Mesenchymal stem cell (in vitro differentiated cells and primary cell): ENCODE data around the gene DDX28.

ENCODE experiments used
- DNase-seq: peaks from one replicate; pipeline ENCODE4 v3.0.0-alpha.2; 2013
- H2AFZ ChIP-seq: one replicate; pipeline ENCODE4 v1.6.1; 2013; ENCODE audit warnings: low read depth, mild to moderate bottlenecking, control low read depth, inconsistent platforms, low read length, moderate library complexity
- H2AK5ac ChIP-seq: 2 replicates; pipeline ENCODE4 v1.6.1; 2013; ENCODE audit warnings: low read length, moderate library complexity, mild to moderate bottlenecking, inconsistent platforms; ENCODE audit not compliant: severe bottlenecking
- H2BK120ac ChIP-seq: one replicate; pipeline ENCODE4 v1.6.1; 2013; ENCODE audit warnings: low read depth, mild to moderate bottlenecking, inconsistent platforms, low read length, moderate library complexity
- H2BK12ac ChIP-seq, 2 experiments: one replicate each; pipeline ENCODE4 v1.6.1; 2013; ENCODE audit warnings: inconsistent platforms in 2 of 2, low read length in 2 of 2, mild to moderate bottlenecking in 2 of 2, moderate library complexity in 2 of 2, control low read depth in 1 of 2
- H2BK15ac ChIP-seq: one replicate; pipeline ENCODE4 v1.6.1; 2013; ENCODE audit warnings: mild to moderate bottlenecking, low read depth, inconsistent platforms; ENCODE audit not compliant: poor library complexity, severe bottlenecking
- H2BK5ac ChIP-seq: 2 replicates; pipeline ENCODE4 v1.6.1; 2013; ENCODE audit warnings: low read depth, mild to moderate bottlenecking, low read length, control low read depth, inconsistent platforms; ENCODE audit not compliant: poor library complexity, severe bottlenecking
- H3K14ac ChIP-seq, 2 experiments: one replicate each; pipeline ENCODE4 v1.6.1; 2013; ENCODE audit warnings: inconsistent platforms in 2 of 2, low read length in 2 of 2, control low read depth in 1 of 2, mild to moderate bottlenecking in 1 of 2, moderate library complexity in 1 of 2
- H3K18ac ChIP-seq, 2 experiments: one replicate each; pipeline ENCODE4 v1.6.1; 2013; ENCODE audit warnings: inconsistent platforms in 2 of 2, low read length in 2 of 2, control low read depth in 1 of 2, low read depth in 1 of 2, mild to moderate bottlenecking in 1 of 2
- H3K23ac ChIP-seq, 2 experiments: one replicate each; pipeline ENCODE4 v1.6.1; 2013; ENCODE audit warnings: inconsistent platforms in 2 of 2, low read length in 2 of 2, mild to moderate bottlenecking in 2 of 2, moderate library complexity in 2 of 2, control low read depth in 1 of 2
- H3K27ac ChIP-seq: 2 replicates; pipeline ENCODE4 v1.5.1; 2013; ENCODE audit warnings: mild to moderate bottlenecking, moderate library complexity, low read length, control low read depth, inconsistent platforms; ENCODE audit not compliant: poor library complexity, severe bottlenecking
- H3K27me3 ChIP-seq, 2 experiments: 2 replicates each; pipeline versions ENCODE4 v1.6.1 to v1.7.0; 2013; ENCODE audit warnings: low read length in 2 of 2, mild to moderate bottlenecking in 2 of 2, moderate library complexity in 2 of 2, control low read depth in 1 of 2, inconsistent platforms in 1 of 2; ENCODE audit not compliant: control insufficient read depth in 1 of 2, insufficient read depth in 1 of 2
- H3K36me3 ChIP-seq, 2 experiments: 2 replicates each; pipeline versions ENCODE4 v1.6.1 to v1.7.0; 2013; ENCODE audit warnings: low read length in 2 of 2, control low read depth in 1 of 2, inconsistent platforms in 1 of 2, low read depth in 1 of 2, mild to moderate bottlenecking in 1 of 2; ENCODE audit not compliant: insufficient read depth in 2 of 2, control insufficient read depth in 1 of 2
- H3K4ac ChIP-seq, 2 experiments: one replicate each; pipeline ENCODE4 v1.6.1; 2013; ENCODE audit warnings: inconsistent platforms in 2 of 2, low read length in 2 of 2, mild to moderate bottlenecking in 2 of 2, moderate library complexity in 2 of 2, control low read depth in 1 of 2, low read depth in 1 of 2
- H3K4me1 ChIP-seq: 2 replicates; pipeline ENCODE4 v1.6.1; 2013; ENCODE audit warnings: low read depth, low read length, control low read depth; ENCODE audit not compliant: control insufficient read depth, insufficient read depth
- H3K4me2 ChIP-seq: 2 replicates; pipeline ENCODE4 v1.6.1; 2013; ENCODE audit warnings: low read length, mild to moderate bottlenecking, inconsistent platforms; ENCODE audit not compliant: poor library complexity, severe bottlenecking
- H3K4me3 ChIP-seq, 2 experiments: 2 replicates each; pipeline versions ENCODE4 v1.5.1 to v1.7.0; 2013; ENCODE audit warnings: low read length in 2 of 2, mild to moderate bottlenecking in 2 of 2, control low read depth in 1 of 2, low read depth in 1 of 2; ENCODE audit not compliant: insufficient read depth in 1 of 2
- H3K79me1 ChIP-seq: replicated peaks from 2 replicates; pipeline ENCODE4 v1.6.1; 2013; ENCODE audit warnings: mild to moderate bottlenecking, control low read depth, low read length, inconsistent platforms; ENCODE audit not compliant: poor library complexity, severe bottlenecking
- H3K9ac ChIP-seq: 2 replicates; pipeline ENCODE4 v1.7.0; 2013; ENCODE audit warnings: mild to moderate bottlenecking, low read length, moderate library complexity
- H3K9me3 ChIP-seq: 2 replicates; pipeline ENCODE4 v1.7.0; 2013; ENCODE audit warnings: mild to moderate bottlenecking, low read length; ENCODE audit not compliant: control insufficient read depth
- H4K8ac ChIP-seq: one replicate; pipeline ENCODE4 v1.6.1; 2013; ENCODE audit warnings: inconsistent platforms, mild to moderate bottlenecking, low read length, moderate library complexity
- H4K91ac ChIP-seq: one replicate; pipeline ENCODE4 v1.6.1; 2013; ENCODE audit warnings: mild to moderate bottlenecking, low read length, inconsistent platforms
- WGBS: methylation state at CpG from one replicate; pipeline ENCODE4 v1.1.7; 2013; ENCODE audit warnings: mixed read lengths; 5-methylcytosine and 5-hydroxymethylcytosine counted together

Gene DDX28

DNA sequence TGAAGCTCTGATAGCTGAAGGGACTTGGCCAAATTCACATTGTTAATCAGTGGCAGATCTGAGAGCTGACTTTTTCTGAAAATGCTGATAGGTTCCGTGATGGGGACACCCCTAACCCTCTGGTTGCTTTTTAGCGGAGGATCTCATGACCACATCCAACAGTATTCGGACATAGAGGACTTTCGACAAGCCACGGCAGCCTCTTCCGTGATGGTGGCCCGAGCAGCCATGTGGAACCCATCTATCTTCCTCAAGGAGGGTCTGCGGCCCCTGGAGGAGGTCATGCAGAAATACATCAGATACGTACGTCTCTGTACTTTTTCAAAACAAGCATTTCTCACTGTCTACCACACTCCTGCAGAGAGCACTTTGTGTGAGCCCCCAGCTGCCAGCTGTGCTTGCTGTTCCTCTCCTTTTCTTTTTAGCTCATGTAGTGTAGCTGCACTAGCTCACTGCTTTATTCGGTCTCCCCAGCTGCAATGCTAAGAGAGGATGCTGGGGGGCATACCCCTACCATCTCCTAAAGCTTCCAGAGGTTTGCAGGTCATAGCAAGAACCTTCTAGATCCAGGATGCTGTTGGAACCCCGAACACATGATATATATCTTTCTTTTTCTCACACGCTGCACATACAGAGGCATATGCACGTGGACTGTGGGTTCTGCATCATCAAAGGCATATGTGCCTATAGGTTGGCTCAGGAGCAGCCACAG, 47.9 kb upstream of the DDX28 start:
- Histone ChIP-seq H3K18ac (no peak overlapping the region), H2BK15ac (no peak overlapping the region), H3K14ac (no peak overlapping the region), H3K4me1 (peaks cover 27% of the 10 kb centered on the region), H3K27ac (no peak overlapping the region), H2AK5ac (no peak overlapping the region), H3K4ac (no peak overlapping the region), H3K4me2 (no peak overlapping the region), H4K91ac (no peak overlapping the region), H3K9ac (no peak overlapping the region), H2AFZ (no peak overlapping the region), H3K4me3 (no peak overlapping the region), H2BK120ac (no peak overlapping the region), H3K9me3 (no peaks in the 10 kb centered on the region), H3K79me1 (no peaks in the 10 kb centered on the region), H3K23ac (no peak overlapping the region), H4K8ac (no peak overlapping the region), H2BK12ac (no peak overlapping the region), H2BK5ac (no peak overlapping the region), H3K27me3 (no peaks in the 10 kb centered on the region), H3K36me3 (peaks cover 44 to 55% of the 10 kb centered on the region in 2 experiments)
- WGBS, result 91% methylated on average over 14 of the region's 14 CpGs
- no peak for DNase-seq

- Histone ChIP-seq H3K18ac (no peak overlapping the region), H3K36me3 (peaks cover 37 to 48% of the 10 kb centered on the region in 2 experiments), H2AK5ac (no peak overlapping the region), H2BK120ac (no peak overlapping the region), H3K27me3 (no peaks in the 10 kb centered on the region), H3K14ac (no peak overlapping the region), H3K27ac (no peak overlapping the region), H3K4me2 (no peak overlapping the region), H4K8ac (no peak overlapping the region), H2BK5ac (no peak overlapping the region), H3K9me3 (no peaks in the 10 kb centered on the region), H2BK12ac (no peak overlapping the region), H3K4me1 (peaks cover 30% of the 10 kb centered on the region), H3K4ac (no peak overlapping the region), H2BK15ac (no peak overlapping the region), H2AFZ (no peak overlapping the region), H3K23ac (no peak overlapping the region), H3K9ac (no peak overlapping the region), H3K79me1 (no peaks in the 10 kb centered on the region), H4K91ac (no peak overlapping the region), H3K4me3 (no peak overlapping the region)
- WGBS, result 76% methylated on average over 2 of the region's 2 CpGs
- DNase-seq, result no peak
These were observed 47.3 kb upstream of the DDX28 start for GRCh38 chr16:68070249-68070730.

DNA sequence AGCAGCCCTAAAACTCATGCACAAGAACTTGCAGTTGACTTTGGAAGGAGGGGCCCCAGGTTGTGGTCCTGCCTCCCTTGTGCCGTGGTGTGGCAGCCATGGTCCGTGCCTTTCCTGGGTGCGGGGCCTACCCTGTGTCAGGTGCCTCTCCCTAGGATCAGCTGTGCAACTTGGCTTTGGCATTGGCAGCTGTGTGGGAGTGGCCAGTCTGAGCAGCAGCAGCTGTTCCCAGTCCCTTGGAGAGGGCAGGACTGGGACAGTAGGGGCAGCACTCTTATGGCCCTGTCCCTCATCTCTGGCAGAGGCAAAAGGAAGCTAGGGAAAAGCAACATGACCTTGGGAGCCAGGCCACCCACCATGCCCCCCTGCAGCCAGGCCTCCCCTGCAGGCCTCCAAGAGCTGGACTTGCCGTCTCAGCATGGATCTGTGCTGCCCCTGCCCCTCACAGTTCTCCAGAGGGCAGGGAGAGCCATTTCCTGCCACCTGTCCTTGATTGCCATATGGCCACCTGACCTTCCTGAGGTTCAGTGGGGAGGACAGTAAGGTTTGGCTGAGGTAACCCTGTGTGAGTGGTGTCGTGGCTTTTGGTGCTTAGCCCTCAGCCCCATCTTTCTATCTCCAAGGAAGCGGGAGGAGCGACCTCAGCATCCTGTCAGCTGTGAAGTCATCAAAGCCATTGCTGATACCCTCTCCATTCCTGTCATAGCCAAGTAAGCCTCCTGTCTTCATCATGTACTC, 46.6 kb upstream of the DDX28 start:
- H3K23ac ChIP-seq, result no peak overlapping the region
- no peaks in the 10 kb centered on the region for H3K27me3 ChIP-seq
- H4K8ac ChIP-seq, result no peak overlapping the region
- no peak overlapping the region for H2AFZ ChIP-seq
- H2BK5ac ChIP-seq, result no peak overlapping the region
- H3K36me3 ChIP-seq, result peaks cover 31 to 43% of the 10 kb centered on the region in 2 experiments
- no peak overlapping the region for H4K91ac ChIP-seq
- H2BK15ac ChIP-seq, result no peak overlapping the region
- H3K4ac ChIP-seq, result no peak overlapping the region
- H3K9ac ChIP-seq, result no peak overlapping the region
- 92% methylated on average over 7 of the region's 7 CpGs for WGBS
- H2BK12ac ChIP-seq, result no peak overlapping the region
- no peak overlapping the region for H3K27ac ChIP-seq
- no peak overlapping the region for H2AK5ac ChIP-seq
- H2BK120ac ChIP-seq, result no peak overlapping the region
- H3K18ac ChIP-seq, result no peak overlapping the region
- DNase-seq, result no peak
- H3K4me2 ChIP-seq, result no peak overlapping the region
- H3K4me3 ChIP-seq, result no peak overlapping the region
- H3K9me3 ChIP-seq, result no peaks in the 10 kb centered on the region
- H3K79me1 ChIP-seq, result no peaks in the 10 kb centered on the region
- H3K14ac ChIP-seq, result no peak overlapping the region
- peaks cover 31% of the 10 kb centered on the region for H3K4me1 ChIP-seq

DNA sequence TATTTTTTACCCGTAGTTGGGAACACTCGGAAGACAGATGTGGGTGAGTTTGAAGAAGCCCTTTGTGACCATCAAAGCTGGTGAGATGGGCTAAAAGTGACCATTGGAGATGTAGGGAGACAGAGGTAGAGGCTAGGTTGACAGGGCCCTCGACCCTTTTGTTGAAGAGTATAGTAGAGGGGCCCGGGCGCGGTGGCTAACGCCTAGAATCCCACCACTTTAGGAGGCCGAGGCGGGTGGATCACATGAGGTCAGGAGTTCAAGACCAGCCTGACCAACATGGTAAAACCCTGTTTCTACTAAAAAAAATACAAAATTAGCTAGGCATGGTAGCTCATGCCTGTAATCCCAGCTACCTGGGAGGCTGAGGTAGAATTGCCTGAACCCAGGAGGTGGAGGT, 45.9 kb upstream of the DDX28 start:
- no peak overlapping the region for H3K18ac ChIP-seq
- DNase-seq, result no peak
- no peak overlapping the region for H2BK12ac ChIP-seq
- H2BK15ac ChIP-seq, result no peak overlapping the region
- no peaks in the 10 kb centered on the region for H3K79me1 ChIP-seq
- H3K27ac ChIP-seq, result no peak overlapping the region
- peaks cover 30% of the 10 kb centered on the region for H3K4me1 ChIP-seq
- no peak overlapping the region for H3K4me2 ChIP-seq
- H3K14ac ChIP-seq, result no peak overlapping the region
- no peaks in the 10 kb centered on the region for H3K27me3 ChIP-seq
- H4K8ac ChIP-seq, result no peak overlapping the region
- H2BK120ac ChIP-seq, result no peak overlapping the region
- no peak overlapping the region for H4K91ac ChIP-seq
- H2AFZ ChIP-seq, result no peak overlapping the region
- H3K9me3 ChIP-seq, result no peaks in the 10 kb centered on the region
- H3K23ac ChIP-seq, result no peak overlapping the region
- no peak overlapping the region for H3K4me3 ChIP-seq
- no peak overlapping the region for H3K4ac ChIP-seq
- peaks cover 23 to 37% of the 10 kb centered on the region in 2 experiments for H3K36me3 ChIP-seq
- no peak overlapping the region for H2AK5ac ChIP-seq
- no peak overlapping the region for H3K9ac ChIP-seq
- H2BK5ac ChIP-seq, result no peak overlapping the region
- over 99% methylated on average over 7 of the region's 9 CpGs for WGBS
